ENCODE measurements around the gene ABO. TPM values are rescaled to one million over a fixed set of nuclear protein-coding genes. Genes with fewer than 3 reads are reported as not detected.
A peak's percentile ranks its signal among the peaks of the same experiment; 100 is the strongest.

Gene ABO
- total and polyA plus RNA-seq, 2 of the 8 experiments (the other 6 are each of a cell fraction or from before 2014, with no cell fraction given): 0.03 TPM; not detected in 1

GRCh38 chr9:133252301-133253020 lies 22.5 kb downstream of the ABO start:
- H3K27me3 ChIP-seq (replicated peaks in 1 of 4; ENCODE audit: control insufficient read depth in 3 of 4, extremely low read depth in 1 of 4, insufficient read depth in 3 of 4, low read length in 3 of 4): 0 out of 7 replicates have a peak, but pooled peaks cover 0 to 4% (median 0%) of the 10 kb centered on the region in 4 experiments
- H2BK12ac ChIP-seq (ENCODE audit: low read depth, low read length): no peak overlapping the region
- H4K20me1 ChIP-seq (replicated peaks in 1 of 2; ENCODE audit: control insufficient read depth in 1 of 2, insufficient read depth in 2 of 2, low read length in 2 of 2): no peaks in the 10 kb centered on the region
- DNase-seq (ENCODE audit: low read depth in 1 of 2, low spot score in 2 of 2) (peak in 1 of 2 experiments; percentile 38), FAIRE-seq (no peak)
- H3K56ac ChIP-seq (replicated peaks; ENCODE audit: insufficient read length, low read depth, low read length): no peak overlapping the region
- no peak overlapping the region for H3K4me2 ChIP-seq (ENCODE audit: insufficient read depth in 1 of 2, low read depth in 2 of 2, low read length in 2 of 2)
- WGBS, 2 experiments (ENCODE audit: extremely low coverage in 1 of 2, insufficient coverage in 1 of 2, insufficient read length in 1 of 2, insufficient replicate concordance in 2 of 2, low coverage in 1 of 2, low lambda C conversion rate in 2 of 2, missing lambda C conversion rate in 1 of 2): 73% methylated on average over 14 of the region's 16 CpGs; no CpG with 5 or more reads in 1 of the 2 experiments
- H3K9me3 ChIP-seq (ENCODE audit: insufficient read depth in 2 of 2, low read depth in 1 of 2, low read length in 1 of 2): no peaks in the 10 kb centered on the region
- H2AFZ ChIP-seq (ENCODE audit: low read length): no peak overlapping the region
- no peak overlapping the region for H4K91ac ChIP-seq (replicated peaks; ENCODE audit: insufficient read length, low read length)
- no peak overlapping the region for H3K4ac ChIP-seq (replicated peaks; ENCODE audit: insufficient read length, low read depth, low read length)
- no peak overlapping the region for H4K5ac ChIP-seq (ENCODE audit: insufficient read length, low read depth, low read length)
- H3K79me2 ChIP-seq (ENCODE audit: control insufficient read depth in 1 of 2, insufficient read depth in 2 of 2, low read length in 2 of 2): no peaks in the 10 kb centered on the region
- no peak overlapping the region for H3K9ac ChIP-seq (replicated peaks in 1 of 4; ENCODE audit: extremely low read depth in 1 of 4, low read depth in 3 of 4, low read length in 3 of 4)
- no peak overlapping the region for H2BK20ac ChIP-seq (ENCODE audit: low read length)
- H3K27ac ChIP-seq (ENCODE audit: low read depth, low read length): no peak overlapping the region
- POLR2A ChIA-PET (ENCODE audit: partially characterized antibody): no interaction called here
- H3K4me1 ChIP-seq (replicated peaks in 1 of 4; ENCODE audit: control insufficient read depth in 3 of 4, insufficient read depth in 4 of 4, low read length in 3 of 4): peaks cover 0 to 5% (median 0%) of the 10 kb centered on the region in 4 experiments; a peak in 1 of 7 replicates
- no peaks in the 10 kb centered on the region for H3K36me3 ChIP-seq (ENCODE audit: control insufficient read depth in 2 of 4, insufficient read depth in 4 of 4, low read length in 3 of 4)
- H2AK5ac ChIP-seq (ENCODE audit: low read depth, low read length): no peak overlapping the region
- TF ChIP-seq SP4 (IDR thresholded peaks at IDR 0.05; ENCODE audit: low read length) (no peak), CBX5 (IDR thresholded peaks at IDR 0.05; ENCODE audit: low read depth, low read length) (no peak), FOSL1 (IDR thresholded peaks at IDR 0.05; ENCODE audit: insufficient read depth, low read depth, low read length) (no peak), CHD2 (IDR thresholded peaks at IDR 0.05; ENCODE audit: low read length) (no peak), RFX5 (IDR thresholded peaks at IDR 0.05; ENCODE audit: borderline replicate concordance, low read depth, low read length) (no peak), CBX8 (IDR thresholded peaks at IDR 0.05; ENCODE audit: borderline replicate concordance, low read depth, low read length) (no peak)
- no peak overlapping the region for H3K23ac ChIP-seq (ENCODE audit: insufficient read length)
- peaks cover 8% of the 10 kb centered on the region; the same call in 1 of the 2 replicates for H3K23me2 ChIP-seq (ENCODE audit: low read depth, low read length)
- H2BK15ac ChIP-seq (ENCODE audit: low read length): no peak overlapping the region
- H2BK5ac ChIP-seq (ENCODE audit: low read depth, low read length): no peak overlapping the region
- CTCF ChIA-PET (ENCODE audit: partially characterized antibody): interaction anchor here (1.2 to 2.7 kb wide), 2 partner anchors 13 to 66 kb away, joined by 9 to 14 read pairs; no protein-coding TSS in a partner anchor
- no peak overlapping the region for H3K18ac ChIP-seq (ENCODE audit: extremely low read depth, low read length)
- no peak overlapping the region for H3K4me3 ChIP-seq (ENCODE audit: extremely low read depth in 1 of 4, insufficient read depth in 2 of 4, low read depth in 3 of 4, low read length in 4 of 4)
- no peak overlapping the region for H2BK120ac ChIP-seq (replicated peaks; ENCODE audit: low read depth, low read length)
- no peak overlapping the region for H3K14ac ChIP-seq (ENCODE audit: insufficient read length)
- no peaks in the 10 kb centered on the region for H3K79me1 ChIP-seq (ENCODE audit: low read depth, low read length)
- H4K8ac ChIP-seq (ENCODE audit: extremely low read depth, insufficient read depth, low read length): no peak overlapping the region
